Epithelial cell of esophagus (primary cell): ENCODE results near the gene E2F6.

Source experiments
- DNase-seq: peaks from one replicate; pipeline ENCODE4 v3.0.0; 2010; ENCODE audit warnings: low read depth
- H3K4me3 ChIP-seq: 2 replicates; pipeline ENCODE4 v1.5.1; 2011; ENCODE audit warnings: mild to moderate bottlenecking, low read length, control low read depth
- CTCF ChIP-seq: IDR thresholded peaks from 2 replicates; pipeline ENCODE4 v1.5.1; 2011; ENCODE audit warnings: low read depth, mild to moderate bottlenecking, low read length, control low read depth, inconsistent platforms; ENCODE audit not compliant: insufficient read depth; ENCODE audit errors: missing control alignments

The E2F6 gene

DNA sequence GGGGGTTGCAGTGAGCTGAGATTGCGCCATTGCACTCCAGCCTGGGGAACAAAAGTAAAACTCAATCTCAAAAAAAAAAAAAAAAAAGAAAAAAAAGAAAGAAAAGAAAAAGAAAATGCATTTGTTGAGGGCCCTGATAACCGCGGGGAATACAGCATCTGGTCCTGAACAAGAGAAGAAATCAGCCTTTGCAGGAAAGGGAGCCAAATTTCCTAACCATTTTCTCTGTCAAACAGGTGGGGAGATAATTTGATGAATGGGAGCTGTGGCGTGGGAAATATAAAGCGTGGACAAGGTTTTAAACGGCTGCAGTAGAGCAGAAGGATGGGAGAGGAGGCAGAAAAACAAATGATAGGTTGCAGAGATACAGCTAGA lies 864 bp downstream of the E2F6 start:
- H3K4me3 ChIP-seq, result peak overlapping the region; percentile 81
- TF ChIP-seq CTCF, result no peak
- DNase-seq, result no peak

- DNase-seq, result no peak
- no peak overlapping the region for H3K4me3 ChIP-seq
- TF ChIP-seq CTCF, result no peak
Observed at GRCh38 chr2:11459816-11460215, 6.1 kb downstream of the E2F6 start.

DNA sequence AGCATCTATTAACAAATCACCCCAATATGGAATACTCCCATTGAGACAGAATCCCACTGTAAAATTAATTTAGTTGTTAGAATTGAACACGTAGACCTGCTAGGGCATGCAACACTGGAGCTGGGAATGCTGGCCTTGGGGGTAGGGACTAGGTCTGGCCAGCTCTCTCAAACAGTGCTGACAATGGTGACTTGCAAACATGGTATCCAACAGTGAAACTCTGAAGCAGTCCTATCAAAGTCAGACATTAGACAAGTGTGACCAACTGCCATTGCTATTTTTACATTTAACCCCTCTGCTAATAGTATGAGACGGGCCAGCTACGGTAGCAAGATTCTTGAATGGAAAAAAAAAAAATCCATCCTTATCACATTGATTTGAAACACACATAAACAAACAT lies 7.2 kb downstream of the E2F6 start:
- H3K4me3 ChIP-seq, result no peak overlapping the region
- DNase-seq, result no peak
- TF ChIP-seq CTCF, result no peak

- TF ChIP-seq CTCF, result no peak
- no peak overlapping the region for H3K4me3 ChIP-seq
- no peak for DNase-seq
Observed at GRCh38 chr2:11457935-11458334, 8.0 kb downstream of the E2F6 start.

- no peak overlapping the region for H3K4me3 ChIP-seq
Observed at GRCh38 chr2:11456251-11456650, 9.7 kb downstream of the E2F6 start.

DNA sequence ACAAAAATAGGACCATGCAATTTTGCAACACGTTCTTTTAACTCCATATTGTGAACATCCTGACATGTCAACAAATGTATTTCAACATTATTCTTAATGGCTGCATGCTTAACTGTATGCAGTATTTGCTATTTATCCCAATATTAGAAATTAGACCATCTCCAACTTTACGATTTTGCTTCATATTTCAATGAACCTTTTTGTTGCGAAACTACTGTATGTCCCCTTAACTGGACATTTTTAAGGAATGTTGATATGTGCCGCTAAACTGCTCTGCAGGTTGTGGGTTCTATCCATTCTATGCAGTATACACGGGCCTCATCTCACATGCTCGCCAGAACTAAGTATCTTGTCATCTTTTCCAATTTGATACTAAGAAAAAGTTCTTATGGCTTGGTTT lies 11.1 kb downstream of the E2F6 start:
- no peak for TF ChIP-seq CTCF
- H3K4me3 ChIP-seq, result no peak overlapping the region
- DNase-seq, result no peak

More at GRCh38 chr2:11456251-11456650, 9.7 kb downstream of the E2F6 start:
- TF ChIP-seq CTCF, result no peak
- DNase-seq, result no peak

DNA sequence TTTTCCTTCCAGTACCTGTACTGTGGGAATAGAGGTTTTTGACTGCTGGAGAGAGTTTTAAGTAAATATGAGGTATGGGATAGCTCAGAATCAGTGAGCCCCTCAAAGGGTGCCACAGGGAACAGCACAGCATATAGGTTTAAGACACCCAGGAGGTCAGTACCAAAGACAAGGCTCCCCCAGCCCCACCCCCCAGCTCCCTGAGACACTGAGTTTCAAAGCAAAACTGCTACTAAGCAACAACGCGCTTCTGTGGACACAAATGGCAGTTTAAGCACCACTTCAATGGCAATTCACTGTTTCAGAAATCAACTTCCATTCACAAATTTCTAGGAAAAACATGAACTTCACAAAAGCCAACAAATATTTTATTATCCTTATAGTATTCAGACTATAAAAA lies 15.2 kb downstream of the E2F6 start:
- no peak overlapping the region for H3K4me3 ChIP-seq
- TF ChIP-seq CTCF, result no peak
- DNase-seq, result no peak
